ENCODE measurements around the gene LIMS1.

The LIMS1 gene

DNA sequence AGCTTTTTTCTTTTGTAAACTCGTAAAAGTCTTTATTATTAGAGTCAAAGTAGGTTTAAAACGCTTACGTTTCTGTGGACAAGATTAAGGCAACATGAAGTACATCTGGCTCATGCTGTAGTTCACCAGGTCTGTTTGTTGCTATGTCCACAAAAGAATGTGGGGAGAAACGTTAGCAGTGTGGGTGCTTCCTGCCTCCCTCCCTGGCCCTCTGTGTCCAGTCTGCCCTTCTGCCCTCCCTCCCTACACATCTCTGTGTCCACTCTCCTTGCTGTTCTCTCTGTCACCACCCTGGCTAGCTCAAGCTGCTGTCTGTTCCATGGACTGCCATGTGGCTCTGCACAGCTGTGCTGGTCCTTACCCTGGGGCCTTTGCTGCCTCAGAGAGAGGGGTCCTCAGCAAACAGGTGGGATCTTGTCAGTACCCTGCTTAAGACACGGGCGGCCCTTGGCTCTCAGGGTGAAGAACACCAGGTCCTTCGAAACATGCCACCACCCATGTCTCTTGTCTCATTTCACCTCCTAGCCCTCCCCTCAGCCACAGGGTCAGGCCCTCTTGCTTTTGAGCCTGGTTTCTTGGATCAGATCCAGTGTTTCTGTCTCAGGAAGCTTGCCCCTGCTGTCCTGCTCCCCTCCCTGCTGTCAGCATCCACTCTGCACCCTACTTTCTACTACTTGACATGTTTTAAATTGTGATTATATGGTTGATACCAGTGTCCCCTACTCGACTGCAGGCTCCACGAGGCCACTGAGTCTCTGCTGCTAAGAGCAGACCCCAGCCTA lies 79.2 kb downstream of the LIMS1 start:
- DNase-seq (ENCODE audit: low read depth in 3 of 3): no peak

DNA sequence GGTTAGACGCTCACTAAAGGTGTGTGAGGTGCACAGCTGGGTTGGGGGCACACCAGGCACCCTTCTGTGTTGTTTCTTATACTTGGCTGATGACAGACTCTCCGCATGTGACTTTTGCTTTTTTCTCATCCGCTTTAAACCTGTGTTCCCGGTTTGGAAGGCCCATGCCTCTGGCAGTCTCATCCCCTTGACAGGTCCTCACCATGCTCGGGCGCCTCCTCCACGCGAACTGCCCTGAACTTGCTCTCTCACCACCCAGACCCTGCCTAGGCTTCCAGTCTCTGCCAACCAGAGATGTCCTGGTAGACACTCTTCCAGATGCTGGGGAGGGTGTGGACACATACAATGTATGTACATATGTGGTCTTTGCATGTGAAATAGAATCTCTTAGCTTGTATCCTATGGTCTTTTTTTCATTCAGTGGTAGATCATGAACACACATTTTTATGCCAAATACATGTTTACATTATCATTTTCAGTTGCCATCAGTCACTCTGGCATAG lies 79.8 kb downstream of the LIMS1 start:
- DNase-seq (ENCODE audit: low read depth in 3 of 3): no peak

DNA sequence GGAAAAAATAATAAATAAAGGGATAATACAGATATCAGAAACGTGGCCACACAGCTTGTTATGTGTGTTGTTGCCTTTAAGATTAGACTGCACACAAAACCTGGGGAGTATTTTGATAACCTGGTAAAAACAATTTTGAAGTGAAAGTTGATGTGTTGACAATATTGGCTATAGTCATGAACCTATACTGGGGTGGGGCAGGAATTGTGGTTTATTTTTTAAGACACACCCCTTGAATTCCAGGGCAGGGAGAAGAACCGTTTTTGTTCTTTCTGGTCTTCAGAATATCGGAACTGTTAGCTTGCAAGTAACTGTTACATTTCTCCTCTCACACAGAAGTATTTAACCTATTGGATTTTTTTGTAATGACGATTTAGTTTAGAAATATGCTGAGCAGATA lies 80.4 kb downstream of the LIMS1 start:
- DNase-seq (ENCODE audit: low read depth in 3 of 3): no peak

DNA sequence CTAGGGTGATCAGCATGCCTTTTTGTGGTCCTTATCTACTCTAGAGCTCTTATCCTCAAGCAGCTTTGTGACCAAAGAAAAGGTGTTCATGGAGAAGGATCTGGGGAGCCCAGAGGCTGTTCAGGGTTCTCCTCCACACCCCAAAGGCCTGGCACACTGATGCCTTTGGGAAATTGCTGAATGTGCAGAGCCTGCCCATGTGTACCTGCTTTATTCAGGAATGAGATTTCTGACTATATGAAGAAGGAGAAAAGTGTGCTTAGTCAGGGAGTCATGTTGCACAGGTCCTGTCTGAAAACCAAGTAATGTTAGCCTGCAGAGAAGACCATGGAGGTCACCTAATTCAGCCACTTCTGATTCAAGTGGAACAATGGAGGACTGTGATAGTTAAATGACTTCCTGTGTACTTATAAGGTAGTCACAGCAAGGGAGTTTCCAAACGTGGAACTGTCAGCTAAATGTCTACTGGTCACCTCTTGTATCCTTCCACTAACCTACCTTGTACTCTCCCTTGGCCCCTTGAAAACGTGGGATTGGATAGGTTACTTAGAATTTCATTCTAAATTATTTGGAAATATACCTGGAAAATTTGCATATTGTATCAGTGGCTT lies 81.3 kb downstream of the LIMS1 start:
- no peak for DNase-seq (ENCODE audit: low read depth in 3 of 3)

DNA sequence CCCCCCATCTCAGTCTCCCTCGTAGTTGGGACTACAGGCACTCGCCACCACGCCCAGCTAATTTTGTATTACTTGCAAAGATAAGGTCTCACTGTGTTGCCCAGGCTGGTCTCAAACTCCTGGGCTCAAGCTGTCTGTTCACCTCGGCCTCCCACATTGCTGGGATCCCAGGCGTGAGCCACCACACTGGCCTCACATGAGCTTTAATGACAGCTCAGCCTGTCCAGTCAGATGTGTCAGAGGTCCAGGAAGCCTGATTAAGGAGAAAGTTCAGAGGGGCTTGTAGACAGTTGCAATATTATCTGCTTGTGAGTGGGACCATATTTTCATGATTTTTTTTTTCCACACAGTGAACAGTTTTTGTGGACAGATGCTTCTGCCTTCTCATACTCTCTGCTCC lies 82.0 kb downstream of the LIMS1 start:
- DNase-seq (ENCODE audit: low read depth in 3 of 3): no peak

DNA sequence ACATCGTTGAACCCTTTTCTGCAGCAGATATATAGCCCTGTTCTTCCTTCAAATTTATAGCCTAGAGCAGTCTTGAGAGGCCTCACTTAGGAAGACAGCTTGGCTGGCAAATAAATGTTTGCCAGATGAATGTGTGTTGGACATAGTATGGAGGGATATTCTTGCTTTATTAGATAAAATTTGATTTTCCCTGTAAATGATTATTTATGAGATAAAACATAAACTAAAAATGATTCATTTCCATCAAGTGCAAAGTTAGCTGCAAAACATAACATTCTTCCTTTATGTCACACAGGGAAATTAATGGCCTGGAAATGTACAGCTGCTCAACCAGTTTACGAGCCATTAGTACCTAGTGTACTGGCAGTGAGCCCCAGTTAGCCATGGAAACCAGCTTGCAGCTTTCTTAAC lies 82.5 kb downstream of the LIMS1 start:
- no peak for DNase-seq (ENCODE audit: low read depth in 3 of 3)

DNA sequence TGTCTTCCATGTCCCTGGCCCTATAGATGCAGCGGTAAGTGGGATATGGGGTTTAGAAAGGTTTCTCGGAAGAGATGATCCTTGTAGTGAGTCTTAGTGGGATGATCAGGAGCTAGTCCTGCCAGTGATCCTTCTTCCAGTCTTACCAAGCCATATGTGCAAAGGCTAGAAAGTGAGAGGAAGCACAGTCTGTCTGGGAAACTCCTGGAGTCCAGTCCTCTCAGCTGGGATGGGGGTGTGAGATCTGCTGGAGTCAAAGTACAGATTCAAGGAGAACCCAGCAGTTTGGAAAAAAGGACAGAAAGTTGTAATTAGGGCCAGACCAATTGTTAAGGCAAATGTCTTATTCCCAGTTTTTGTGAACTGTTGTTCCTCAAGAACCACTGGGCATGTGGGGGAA lies 83.3 kb downstream of the LIMS1 start:
- DNase-seq (ENCODE audit: low read depth in 3 of 3): no peak

DNA sequence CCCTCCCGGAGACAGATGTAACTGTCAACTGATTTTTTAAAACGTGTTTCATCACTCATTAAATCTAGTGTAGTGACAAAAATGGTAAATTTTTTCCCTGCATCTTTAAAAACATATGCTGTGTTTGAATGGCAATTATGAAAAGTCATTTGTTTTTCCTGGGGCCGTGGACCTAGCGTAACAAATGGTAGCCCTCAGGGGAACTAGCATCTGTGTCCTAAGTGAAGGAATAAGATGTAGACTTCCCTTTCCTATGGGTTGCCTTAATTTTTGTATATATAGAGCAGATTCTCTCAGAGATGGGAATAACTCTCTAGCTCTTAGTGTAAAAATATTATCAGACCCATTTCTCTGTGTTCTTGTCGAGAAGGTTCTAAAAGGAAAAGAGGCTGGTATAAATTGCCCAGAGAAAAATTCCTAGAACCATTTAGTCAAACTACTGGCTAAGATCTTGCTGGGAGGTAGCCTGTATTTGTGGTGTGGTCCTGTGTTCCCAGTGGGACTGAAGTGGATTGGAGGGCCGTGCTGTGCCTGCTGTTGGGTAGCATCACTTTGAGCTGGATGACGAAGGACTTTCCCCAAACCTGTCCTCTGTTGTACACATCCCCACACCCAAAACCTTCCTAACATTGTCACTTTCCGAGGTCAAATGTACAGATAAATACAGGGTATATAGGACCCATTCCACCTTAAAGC lies 85.8 kb downstream of the LIMS1 start:
- no peak for DNase-seq (ENCODE audit: low read depth in 3 of 3)

DNA sequence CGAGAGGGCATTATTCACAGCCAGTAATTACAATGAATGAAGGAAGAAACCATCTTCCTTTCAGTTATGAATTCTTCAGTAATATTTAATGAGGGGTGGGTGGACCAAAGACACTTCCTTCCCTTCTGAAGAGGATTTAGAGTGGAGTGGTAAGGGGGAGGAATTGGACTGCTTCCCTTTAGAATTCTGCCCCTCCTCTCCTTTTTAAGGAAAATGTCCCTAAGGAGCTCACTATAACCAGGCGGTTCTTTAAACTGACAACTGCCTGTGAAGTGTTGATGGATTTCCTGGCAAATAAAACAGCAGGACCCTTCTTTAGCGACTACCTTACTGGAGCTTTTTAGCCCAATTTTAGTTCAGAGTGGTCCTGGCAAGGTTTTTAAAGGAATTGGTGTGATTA lies 86.4 kb downstream of the LIMS1 start:
- no peak for DNase-seq (ENCODE audit: low read depth in 3 of 3)

DNA sequence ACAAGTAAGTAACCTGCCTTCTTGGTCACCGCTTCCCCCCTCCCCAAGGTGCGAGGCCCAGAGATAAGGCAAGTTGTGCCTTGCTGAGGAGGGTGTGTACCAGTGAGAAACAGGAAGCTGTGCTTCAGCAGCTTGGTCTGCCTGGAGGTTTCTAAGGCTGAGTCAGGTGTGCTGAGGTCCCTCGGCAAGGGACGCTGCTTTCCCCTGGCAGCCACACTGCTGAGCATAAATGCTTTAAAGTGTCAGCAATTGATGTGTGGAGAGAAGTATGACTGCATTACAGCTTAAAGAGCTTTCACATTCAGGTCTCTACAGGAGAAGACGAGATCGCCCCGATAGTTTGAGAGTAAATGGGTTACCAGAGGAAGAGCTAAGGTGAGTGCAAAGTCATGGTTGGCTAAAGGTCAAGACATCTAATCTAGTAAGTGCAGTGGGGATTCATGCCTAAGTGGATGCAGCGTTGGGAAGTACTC lies 86.9 kb downstream of the LIMS1 start:
- DNase-seq (ENCODE audit: low read depth in 3 of 3): peak; percentile 41 to 71 (median 58)

DNA sequence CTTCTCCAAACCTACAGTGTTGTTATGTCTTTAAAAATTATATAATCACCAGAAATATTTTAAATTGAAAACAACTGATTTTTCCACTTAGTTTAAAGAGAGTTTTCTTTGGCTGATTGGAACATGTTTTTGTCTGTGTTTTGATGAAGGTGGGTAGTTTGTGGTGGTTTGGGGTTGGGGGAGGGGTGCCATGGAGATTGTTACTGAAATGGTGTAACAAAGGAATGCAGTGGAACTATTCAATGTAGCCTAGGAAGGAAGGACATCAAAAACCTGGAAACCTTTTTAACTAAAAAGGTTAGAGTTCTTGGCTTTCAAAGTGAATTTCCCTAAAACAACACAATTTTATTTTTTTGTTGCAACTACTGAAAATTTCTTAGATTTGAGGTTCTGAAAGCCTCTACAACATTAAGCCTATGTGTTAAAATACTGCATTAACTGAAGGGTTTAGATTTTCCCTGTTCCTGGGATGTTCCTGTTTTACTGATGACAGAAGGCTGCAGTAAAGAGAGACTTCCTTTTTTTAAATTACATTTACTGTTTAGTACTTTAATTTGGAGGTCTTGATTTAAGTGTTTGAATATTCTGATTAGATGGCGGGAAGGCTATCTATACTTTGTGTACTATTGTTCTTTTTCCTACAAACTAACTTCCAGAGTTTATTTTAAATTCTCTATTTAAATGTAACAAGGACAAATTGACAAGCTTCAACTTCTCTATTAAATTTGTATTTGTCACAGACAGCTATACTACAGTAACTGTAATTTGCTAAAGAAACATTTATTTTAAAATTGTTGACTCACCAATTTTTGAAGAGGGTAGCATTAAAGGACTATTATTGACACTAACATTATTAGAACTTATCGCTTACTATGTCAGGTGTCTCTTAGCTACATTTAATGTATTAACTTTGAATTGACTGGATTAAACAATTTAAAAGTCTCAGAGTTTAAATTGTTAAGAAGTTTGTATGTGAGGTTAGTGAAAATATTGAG lies 87.7 kb downstream of the LIMS1 start:
- DNase-seq (ENCODE audit: low read depth in 3 of 3): no peak

DNA sequence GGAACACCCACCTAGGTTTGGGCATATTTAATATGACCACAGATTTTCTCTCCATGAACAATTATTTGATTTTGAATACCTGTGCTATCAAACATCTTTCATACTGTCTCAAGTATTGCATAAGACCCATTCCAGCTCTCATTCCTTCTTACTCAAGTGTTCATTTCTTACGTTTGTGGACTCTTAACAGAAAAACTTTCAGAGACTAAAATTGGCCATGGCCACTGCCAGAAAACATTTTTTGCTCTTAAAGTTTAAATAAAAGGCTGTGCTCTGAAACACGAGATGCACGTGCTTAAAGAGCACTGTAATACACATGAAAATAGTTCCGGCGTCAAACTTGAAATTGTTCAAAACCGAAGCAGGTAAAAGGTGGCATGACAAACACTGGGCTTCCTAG lies 89.3 kb downstream of the LIMS1 start:
- no peak for DNase-seq (ENCODE audit: low read depth in 3 of 3)

DNA sequence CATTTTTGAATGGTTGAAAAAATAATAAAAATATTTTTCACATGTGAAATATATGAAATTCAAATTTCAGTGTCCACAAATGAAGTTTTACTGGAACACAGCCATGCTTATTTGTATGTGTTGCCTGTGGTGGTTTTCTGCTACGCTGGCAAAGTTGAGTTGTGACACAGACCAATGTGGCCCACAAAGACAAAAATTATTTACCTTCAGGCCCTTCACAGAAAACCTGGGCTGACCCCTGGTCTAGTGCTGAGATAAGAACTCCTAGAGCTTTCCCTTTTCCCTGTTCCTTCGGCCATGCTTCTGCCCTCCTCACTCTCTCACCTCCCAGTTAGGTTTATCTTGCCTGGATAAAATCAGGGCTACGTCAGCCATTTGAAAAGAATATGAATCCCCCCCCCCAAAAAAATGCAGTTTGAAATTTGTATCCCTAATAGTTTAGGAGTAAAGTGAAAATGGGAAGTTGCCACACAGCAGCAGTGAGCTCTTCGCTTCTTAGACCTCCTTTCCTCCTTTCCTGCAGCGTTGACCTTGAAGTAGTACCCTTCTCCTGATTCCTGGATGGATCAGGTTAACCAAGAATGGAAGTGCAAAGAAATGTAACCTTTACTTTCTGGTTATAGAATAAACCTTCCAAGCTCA lies 91.0 kb downstream of the LIMS1 start:
- no peak for DNase-seq (ENCODE audit: low read depth in 3 of 3)

DNA sequence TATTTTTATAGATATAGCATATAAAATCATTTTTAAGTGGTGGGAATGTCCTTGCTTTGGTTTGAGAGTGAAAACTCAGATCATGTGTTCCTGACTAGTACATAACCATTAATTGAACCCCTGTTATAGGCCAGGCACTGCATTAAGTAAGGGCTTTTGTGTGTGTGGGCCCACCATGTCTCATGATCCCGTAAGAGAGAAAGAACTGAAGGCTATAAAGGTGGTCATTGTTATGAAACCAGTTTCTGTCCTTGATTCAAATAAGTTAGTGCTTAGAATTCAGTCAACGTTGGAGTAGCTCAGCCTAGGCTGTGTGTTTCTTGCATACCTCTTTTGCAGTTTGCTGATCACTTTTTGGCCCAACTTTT lies 91.5 kb downstream of the LIMS1 start:
- DNase-seq (ENCODE audit: low read depth in 3 of 3): no peak

DNA sequence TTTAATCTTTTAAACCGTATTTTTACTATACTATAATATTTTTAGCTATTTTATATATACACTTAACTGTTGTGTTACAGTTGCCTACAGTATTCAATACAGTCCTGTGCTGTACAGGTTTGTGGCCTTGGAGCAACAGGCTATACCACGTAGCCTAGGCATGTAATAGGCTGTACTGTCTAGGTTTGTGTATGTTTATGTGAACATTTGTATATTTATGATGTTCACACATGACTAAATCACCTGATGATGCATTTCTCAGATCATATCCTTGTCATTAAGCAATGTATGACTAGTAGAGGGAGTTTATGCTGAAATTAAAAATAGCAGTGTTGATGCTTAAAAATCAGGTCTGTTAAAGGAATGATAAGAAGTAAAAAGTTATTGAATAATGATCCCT lies 92.7 kb downstream of the LIMS1 start:
- DNase-seq (ENCODE audit: low read depth in 3 of 3): no peak

DNA sequence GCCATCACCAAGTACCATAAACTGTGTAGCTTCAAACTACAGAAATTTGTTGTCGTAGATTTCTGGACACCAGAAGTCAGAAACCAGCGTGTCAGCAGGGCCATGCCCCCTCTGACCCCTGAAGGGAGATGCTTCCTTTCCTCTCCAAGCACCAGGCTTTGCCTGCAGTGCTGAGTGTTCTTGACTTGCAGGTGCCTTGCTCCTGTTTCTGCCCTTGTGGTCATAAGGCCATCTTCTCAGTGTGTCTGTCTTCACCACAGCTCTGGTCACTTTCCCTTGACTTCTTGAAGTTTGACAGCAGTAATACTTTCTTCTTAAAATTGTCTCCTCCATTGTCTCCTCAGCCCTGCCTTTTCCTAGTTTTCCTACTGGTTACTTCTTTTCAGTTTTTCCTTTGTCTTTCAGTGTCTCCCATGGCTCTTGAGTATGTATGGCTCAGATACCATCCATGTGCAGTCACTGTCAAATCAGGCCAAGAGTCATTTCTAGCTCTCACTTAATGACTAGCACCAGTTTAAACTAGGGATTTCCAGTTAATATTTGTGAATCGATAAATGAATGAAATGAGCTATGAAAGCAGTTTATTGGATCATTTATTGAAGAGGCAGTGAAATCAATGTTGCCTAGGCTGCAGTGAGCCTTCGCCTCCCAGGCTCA lies 93.8 kb downstream of the LIMS1 start:
- DNase-seq (ENCODE audit: low read depth in 3 of 3): no peak

DNA sequence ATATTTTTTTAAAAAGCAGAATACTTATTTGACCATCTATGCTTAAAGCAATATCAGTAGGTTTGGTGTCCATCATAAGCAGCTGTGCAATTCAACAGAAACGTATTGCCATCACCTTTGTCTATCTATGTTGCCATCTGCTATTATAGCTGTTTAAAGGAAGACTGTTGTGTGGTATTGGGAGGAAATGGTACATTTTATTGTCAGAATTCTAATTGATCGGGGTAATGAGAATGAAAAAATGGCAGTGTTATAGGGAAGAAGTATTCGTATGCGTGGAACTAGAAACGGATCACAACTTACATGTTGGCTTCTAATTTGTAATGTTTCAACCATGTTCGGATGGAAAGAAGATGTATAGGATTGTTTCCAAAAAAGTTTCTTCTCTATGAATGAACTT lies 94.7 kb downstream of the LIMS1 start:
- no peak for DNase-seq (ENCODE audit: low read depth in 3 of 3)

DNA sequence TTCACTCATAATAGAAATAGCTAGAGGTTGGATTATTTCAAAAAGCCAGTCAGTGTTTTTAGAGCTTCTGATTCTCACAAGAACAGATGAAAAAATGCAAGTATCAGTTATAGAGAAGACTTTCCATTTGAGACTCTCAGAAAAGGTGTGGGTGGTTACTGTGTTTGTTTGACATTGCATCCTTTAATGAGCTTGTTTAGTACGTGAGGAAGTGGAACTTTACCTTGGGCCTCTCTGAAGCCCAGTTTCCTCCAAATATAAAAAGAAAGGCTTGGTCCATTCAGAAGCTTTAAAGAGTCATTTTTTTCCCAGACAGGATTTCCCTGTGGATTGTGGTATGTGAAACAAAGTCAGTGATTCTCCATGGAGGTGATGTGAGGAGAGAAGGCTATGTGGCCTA lies 95.1 kb downstream of the LIMS1 start:
- DNase-seq (ENCODE audit: low read depth in 3 of 3): no peak

DNA sequence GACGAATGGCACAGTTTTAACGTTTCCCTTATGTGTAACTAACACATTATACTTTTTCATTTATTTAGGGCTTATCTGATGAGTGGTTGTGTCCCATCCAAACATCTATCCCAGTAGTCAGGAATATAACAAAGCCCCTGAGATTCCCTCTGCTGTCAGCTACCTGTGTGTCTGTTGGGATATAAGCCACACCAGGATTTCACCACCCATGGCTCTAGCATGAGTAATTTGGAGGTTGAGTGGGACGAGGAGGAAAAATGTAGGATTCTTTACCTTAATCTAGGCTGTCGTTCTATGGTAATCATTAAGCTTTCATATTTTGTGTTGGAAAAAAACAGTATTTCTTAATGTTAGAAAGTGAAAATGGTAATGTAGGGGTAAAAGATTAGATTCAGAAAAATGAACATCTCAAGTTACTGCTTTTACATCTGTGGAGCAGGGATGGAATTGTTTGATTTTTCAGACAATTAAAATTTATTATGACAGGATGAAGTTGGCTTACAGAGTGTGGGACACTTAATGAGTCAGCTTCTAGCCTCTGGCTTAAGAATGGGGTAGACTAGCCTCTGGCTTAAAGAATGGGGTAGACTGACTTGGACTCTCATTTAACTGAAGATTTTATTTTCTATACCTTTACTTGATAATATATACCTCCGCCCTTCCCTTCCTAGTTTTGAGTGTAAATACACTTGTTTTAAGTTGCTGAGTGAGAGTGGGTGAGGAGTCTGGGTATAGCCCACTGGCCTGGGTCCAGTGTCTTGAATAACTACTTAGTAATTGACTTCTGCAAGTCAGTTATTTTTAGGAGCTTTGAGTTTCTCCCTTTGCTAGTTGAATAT lies 96.5 kb downstream of the LIMS1 start:
- DNase-seq (ENCODE audit: low read depth in 3 of 3): no peak
